ENCODE measurements around the gene FAM120AOS. TPM values are rescaled to one million over a fixed set of nuclear protein-coding genes. Genes with fewer than 3 reads are reported as not detected.

FAM120AOS gene
- 31.0 TPM for total RNA-seq

DNA sequence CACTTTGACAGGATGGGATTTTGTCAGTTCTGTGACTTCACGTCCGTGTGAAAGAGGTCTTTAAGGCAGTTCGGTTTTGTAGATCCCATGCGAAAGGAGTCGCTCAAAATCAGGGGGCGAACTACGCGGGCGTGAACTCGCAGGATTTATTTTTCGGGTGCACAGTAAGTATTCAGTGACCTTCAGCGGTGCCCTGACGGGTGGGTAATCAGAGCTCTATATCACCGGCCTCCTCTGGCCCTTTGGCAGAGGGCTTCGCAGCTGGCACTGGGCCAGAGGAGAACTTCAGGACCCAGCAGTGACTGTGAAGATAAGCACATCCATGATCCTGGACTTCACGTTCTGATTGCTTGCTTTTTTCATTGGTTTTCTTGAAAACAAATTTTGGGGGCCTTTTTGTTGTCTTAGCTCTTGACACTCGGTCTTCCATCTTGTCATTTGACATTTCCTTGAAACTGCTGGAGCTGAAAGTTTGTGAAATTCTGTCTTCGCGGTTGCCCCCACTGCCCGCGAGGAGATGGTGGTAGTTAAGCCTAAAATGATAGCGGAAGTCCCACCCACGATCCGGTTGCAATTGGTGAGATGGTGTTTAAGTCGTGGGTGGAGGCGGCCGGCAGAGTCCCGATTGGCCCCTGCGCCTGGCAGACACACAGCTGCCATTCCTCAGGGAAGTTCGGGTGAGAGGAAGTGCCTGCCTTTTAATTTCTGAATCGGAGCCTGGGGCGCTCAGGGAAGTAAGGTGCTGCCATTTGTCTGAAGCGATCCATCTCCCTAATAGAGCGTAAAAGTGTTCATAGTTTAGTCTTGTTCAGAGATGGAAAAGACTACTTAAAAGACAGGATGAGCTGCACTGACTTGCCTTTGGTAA lies at the start of gene FAM120AOS:
Gene FAM120AOS, minus strand, starts transcription at position 535 of the 868 bp plus-strand sequence. CDS start 872 bp downstream, outside the sequence.
- peak; percentile 69 to 92 (median 90) for DNase-seq (ENCODE audit: low read depth in 2 of 3, low spot score in 2 of 3)

GRCh38 chr9:93501406-93501805 lies 48.0 kb upstream of the FAM120AOS start:
- peak in 2 of 3 donors; percentile 17 to 26 for DNase-seq (ENCODE audit: low read depth in 2 of 3, low spot score in 2 of 3)

DNA sequence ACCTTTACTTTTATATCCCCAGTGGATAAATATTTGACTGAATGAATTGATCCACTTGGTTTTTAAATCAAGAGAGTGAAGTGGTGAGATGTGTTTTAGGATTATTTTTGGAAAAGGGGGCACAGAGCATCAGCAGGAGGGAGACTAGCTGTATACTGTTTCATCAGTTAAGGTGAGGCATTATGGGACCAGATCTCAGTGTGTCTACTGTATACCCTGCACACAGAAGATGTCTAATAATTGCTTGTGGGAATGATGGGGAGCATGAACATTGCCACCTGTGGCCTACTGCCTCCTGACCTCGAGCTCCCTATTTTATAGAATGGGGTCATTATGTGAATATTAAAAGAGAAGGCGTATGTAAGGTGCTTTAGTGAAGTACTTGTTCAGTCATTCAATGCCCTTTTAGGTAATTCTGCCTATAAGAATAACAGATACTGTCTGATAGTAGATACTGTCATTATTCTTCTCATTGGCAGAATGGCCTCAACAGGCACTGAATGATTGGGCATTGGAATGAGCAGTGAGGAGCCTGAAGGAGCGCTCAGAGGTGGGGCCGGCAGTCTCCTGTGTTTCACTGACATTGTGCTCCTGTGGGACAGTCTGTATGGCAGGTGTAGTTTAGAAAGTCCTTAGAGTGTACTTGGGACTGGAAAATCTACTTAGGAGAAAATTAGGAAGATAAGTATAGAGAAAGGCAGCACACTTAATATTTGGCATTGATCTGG lies 47.4 kb upstream of the FAM120AOS start:
- DNase-seq (ENCODE audit: low read depth in 2 of 3, low spot score in 2 of 3), result no peak

DNA sequence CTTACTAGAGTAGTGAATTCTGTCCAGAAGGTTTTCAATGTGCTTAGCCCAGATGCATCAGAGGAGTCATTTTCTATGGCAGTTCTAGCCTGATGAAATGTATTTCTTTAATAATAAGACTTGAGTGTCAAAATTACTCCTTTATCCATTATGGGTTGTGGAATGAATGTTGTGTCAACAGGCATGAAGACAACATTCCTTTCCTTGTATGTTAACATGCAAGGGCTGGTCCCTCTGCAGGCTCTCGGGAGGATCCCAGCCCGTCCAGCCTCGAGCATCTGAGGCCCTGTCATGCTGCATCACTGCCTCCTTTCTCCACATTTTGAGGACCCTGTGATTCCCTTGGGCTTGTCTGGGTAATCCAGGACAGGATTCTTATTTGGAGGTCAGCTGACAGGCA lies 42.9 kb upstream of the FAM120AOS start:
- no peak for DNase-seq (ENCODE audit: low read depth in 2 of 3, low spot score in 2 of 3)

GRCh38 chr9:93493949-93494348 lies 40.6 kb upstream of the FAM120AOS start:
- DNase-seq (ENCODE audit: low read depth in 2 of 3, low spot score in 2 of 3), result no peak

DNA sequence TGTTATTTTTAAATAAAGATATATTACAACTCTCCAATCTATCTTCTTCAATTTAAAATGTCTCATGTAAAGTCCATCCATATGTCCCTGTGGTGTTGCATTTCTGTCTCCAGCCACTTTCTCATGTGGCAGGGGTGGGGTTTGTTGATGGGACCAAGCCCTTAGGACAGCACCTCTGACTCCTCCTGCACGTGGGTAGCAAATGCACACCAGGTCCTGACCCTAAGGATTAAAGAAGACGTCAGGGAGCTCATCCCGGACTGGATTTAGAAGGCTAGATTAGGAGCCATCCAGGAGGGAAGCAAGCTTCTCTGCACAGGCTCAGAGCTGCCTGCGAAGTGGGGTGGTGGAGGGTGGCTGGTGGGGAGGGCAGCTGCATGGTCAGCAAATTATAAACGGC lies 38.9 kb upstream of the FAM120AOS start:
- no peak for DNase-seq (ENCODE audit: low read depth in 2 of 3, low spot score in 2 of 3)

GRCh38 chr9:93491593-93492232 lies 38.3 kb upstream of the FAM120AOS start:
- DNase-seq (ENCODE audit: low read depth in 2 of 3, low spot score in 2 of 3), result no peak

- no peak for DNase-seq (ENCODE audit: low read depth in 2 of 3, low spot score in 2 of 3)
Measured at GRCh38 chr9:93488244-93488643, 34.9 kb upstream of the FAM120AOS start.

GRCh38 chr9:93486268-93486667 lies 32.9 kb upstream of the FAM120AOS start:
- peak in 1 of 3 donors; percentile 11 for DNase-seq (ENCODE audit: low read depth in 2 of 3, low spot score in 2 of 3)

GRCh38 chr9:93483497-93483896 lies 30.1 kb upstream of the FAM120AOS start:
- DNase-seq (ENCODE audit: low read depth in 2 of 3, low spot score in 2 of 3), result no peak

DNA sequence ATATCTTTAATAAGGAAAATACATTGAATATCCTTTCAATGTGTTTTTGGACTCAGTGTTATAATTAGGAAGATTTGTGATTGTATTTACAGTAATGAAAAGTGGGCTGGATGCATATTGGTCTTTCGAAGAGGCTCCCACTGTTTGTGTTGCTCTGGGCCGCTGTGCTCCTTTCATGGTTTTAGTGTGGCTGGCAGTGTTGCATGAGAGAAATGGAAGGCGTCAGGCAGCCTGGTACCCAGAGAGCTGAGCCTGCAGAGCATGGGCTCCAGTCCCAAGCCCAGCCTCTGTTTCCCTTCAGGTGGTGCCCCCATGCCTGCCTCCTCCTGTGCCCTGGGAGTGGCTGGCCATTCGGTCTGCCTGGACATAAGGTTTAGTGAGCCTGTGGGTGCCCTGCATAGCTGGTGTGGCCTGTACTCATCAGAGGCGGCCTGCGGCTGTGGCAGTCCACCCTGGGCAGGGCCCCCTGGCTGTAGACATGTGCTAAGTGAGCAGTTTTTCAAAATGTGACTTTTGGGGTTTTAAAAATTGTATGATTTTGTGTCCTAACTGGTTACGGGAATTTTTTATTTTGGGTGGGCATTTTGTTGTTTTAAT lies 27.4 kb upstream of the FAM120AOS start:
- no peak for DNase-seq (ENCODE audit: low read depth in 2 of 3, low spot score in 2 of 3)

DNA sequence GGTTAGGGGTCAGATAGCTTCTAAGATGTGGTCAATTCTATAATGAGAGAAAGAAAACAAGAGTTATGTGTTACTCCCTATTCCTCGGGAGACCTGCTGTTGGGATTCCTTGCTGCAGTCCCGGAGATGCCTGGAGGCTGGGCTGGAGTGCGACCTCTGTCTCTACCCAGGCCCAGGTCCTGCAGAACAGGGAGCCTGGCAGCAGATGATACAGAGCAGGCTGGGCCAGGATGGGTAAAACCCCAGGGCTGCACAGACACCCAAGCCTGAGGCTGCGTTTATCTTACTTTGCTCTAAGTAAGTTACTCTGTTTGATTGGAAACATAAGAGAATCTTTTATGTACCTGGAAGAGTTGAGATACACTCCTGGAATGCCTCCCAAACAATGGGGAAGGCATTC lies 26.9 kb upstream of the FAM120AOS start:
- no peak for DNase-seq (ENCODE audit: low read depth in 2 of 3, low spot score in 2 of 3)

DNA sequence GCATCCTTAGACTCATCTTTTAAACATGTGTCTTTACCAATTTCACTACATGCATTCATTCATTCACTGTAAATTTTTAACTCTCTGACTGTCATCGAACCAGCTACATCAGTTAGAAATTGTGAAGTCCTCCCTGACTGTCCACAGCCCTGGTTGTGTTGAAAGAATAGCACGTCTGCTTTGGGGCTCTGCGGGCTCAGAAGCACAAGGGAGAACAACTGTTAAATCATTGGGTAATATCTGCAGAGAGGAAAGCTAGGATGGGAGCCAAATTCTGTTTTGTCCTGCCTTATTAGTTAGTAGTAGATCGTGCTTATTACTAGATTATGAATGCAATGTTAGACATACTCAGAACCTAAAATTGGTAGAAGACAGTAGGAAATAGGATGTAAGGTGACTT lies 26.3 kb upstream of the FAM120AOS start:
- no peak for DNase-seq (ENCODE audit: low read depth in 2 of 3, low spot score in 2 of 3)

DNA sequence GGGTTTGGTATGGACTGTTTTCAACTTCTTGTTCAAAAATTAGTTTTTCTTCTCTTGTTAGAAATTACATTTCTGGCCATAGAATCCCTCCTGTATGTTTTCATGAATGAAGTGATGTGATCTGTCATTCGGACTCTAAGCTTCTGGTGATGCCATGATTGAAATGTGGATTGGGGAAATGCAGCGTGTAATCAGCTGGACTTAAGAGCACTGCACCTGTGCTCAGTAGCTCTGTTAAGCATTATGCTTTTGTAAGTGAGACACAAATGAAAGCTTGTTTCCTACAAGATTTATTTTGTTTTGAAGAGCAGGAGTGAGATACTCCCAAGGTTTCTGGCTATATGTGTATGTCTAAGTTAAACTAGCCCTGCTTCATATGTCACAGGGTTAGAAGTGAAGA lies 24.0 kb upstream of the FAM120AOS start:
- DNase-seq (ENCODE audit: low read depth in 2 of 3, low spot score in 2 of 3), result no peak

GRCh38 chr9:93476924-93477323 lies 23.5 kb upstream of the FAM120AOS start:
- DNase-seq (ENCODE audit: low read depth in 2 of 3, low spot score in 2 of 3), result no peak

DNA sequence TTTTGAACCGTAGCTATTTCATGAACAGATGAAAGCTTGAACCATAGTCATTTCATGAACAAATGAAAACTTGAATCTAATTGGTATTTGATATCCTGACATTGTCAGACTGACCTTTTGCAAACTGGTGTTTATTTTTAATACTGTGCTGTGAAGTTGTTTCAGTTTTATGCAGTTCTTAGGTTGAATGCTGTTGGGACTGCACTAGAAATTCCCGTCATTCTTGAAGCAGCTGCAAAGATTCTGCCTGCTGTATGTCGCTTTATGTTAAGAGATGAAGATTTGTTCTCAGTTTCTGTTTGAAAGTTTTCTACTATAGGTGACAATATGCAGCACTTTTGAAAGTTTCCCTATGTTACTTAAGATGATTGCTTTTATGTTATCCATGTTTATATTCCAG lies 22.5 kb upstream of the FAM120AOS start:
- no peak for DNase-seq (ENCODE audit: low read depth in 2 of 3, low spot score in 2 of 3)

- no peak for DNase-seq (ENCODE audit: low read depth in 2 of 3, low spot score in 2 of 3)
Measured at GRCh38 chr9:93475108-93475507, 21.7 kb upstream of the FAM120AOS start.

GRCh38 chr9:93473411-93473810 lies 20.0 kb upstream of the FAM120AOS start:
- DNase-seq (ENCODE audit: low read depth in 2 of 3, low spot score in 2 of 3), result no peak

DNA sequence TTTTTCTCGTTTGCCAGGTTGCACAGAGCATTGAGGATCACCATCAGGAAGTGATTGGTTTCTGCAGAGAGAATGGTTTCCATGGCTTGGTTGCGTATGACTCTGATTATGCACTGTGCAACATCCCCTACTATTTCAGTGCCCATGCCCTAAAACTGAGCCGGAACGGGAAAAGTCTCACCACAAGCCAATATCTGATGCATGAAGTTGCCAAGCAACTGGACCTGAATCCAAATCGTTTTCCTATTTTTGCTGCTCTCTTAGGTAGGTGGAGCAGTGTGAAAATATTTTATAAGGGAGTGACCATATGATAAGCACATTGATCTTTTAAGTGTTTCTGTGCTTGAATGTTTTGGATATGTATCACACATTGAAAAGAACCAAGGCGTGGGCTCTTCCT lies 17.7 kb upstream of the FAM120AOS start:
- no peak for DNase-seq (ENCODE audit: low read depth in 2 of 3, low spot score in 2 of 3)

- no peak for DNase-seq (ENCODE audit: low read depth in 2 of 3, low spot score in 2 of 3)
Measured at GRCh38 chr9:93470391-93470790, 17.0 kb upstream of the FAM120AOS start.

All from hematopoietic multipotent progenitor cell (in vitro differentiated cells).